ENCODE data around the gene TMPRSS5.

DNA sequence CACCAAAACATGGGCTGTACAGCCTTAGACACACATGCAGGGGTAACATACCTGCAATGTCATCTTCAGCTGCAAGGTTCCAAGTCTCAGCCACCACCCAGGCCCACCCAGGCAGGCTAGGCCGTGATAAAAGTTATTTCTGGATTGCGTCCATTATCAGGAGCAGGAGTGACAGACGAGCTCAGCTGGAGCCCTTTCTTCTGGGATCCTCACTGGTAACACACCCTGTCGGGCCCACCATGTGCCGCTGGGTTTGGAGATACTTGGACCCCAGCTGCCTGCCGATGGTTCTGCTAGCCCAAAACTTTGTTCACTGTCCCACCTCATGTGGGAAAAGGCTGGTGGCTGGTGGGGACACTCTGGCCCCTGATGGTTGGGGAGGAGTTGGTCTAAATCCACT lies 24.8 kb downstream of the TMPRSS5 start:
- TF ChIP-seq, protein P1, sequence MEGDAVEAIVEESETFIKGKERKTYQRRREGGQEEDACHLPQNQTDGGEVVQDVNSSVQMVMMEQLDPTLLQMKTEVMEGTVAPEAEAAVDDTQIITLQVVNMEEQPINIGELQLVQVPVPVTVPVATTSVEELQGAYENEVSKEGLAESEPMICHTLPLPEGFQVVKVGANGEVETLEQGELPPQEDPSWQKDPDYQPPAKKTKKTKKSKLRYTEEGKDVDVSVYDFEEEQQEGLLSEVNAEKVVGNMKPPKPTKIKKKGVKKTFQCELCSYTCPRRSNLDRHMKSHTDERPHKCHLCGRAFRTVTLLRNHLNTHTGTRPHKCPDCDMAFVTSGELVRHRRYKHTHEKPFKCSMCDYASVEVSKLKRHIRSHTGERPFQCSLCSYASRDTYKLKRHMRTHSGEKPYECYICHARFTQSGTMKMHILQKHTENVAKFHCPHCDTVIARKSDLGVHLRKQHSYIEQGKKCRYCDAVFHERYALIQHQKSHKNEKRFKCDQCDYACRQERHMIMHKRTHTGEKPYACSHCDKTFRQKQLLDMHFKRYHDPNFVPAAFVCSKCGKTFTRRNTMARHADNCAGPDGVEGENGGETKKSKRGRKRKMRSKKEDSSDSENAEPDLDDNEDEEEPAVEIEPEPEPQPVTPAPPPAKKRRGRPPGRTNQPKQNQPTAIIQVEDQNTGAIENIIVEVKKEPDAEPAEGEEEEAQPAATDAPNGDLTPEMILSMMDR (conservative IDR thresholded peaks at IDR 0.05; ENCODE audit: low read depth, low read length): no peak
- TF ChIP-seq EZH2 (IDR thresholded peaks at IDR 0.05; ENCODE audit: borderline replicate concordance, low read depth, low read length, poor library complexity, severe bottlenecking): no peak

Measured in A673 (cell line).